Neural crest cell (in vitro differentiated cells): Measurements from ENCODE around the gene ATAD3B. TPM values are rescaled to one million over a fixed set of nuclear protein-coding genes. Genes with fewer than 3 reads are reported as not detected.
"Not testable (repeated sequence)": the region's sequence is repeated elsewhere in the genome, so short reads cannot be mapped to it uniquely, and the experiment has no call there.

Experiments used
- DNase-seq: peaks from one replicate; pipeline ENCODE4 v3.0.0; 2021; ENCODE audit warnings: low read depth, mixed read lengths, low spot score
- H3K27ac Mint-ChIP-seq: one replicate; pipeline ENCODE4 v1.8.0; 2021; ENCODE audit warnings: mild to moderate bottlenecking, mixed read lengths; ENCODE audit not compliant: unreplicated experiment
- H3K27me3 Mint-ChIP-seq: 2 replicates; pipeline ENCODE4 v1.8.0; 2021; ENCODE audit warnings: low read depth, mild to moderate bottlenecking, mixed read lengths
- H3K36me3 Mint-ChIP-seq: 2 replicates; pipeline ENCODE4 v1.8.0; 2021; ENCODE audit warnings: low read depth, mild to moderate bottlenecking, mixed read lengths
- H3K4me1 Mint-ChIP-seq: 2 replicates; pipeline ENCODE4 v1.8.0; 2021; ENCODE audit warnings: mixed read lengths
- H3K4me3 Mint-ChIP-seq: one replicate; pipeline ENCODE4 v1.8.0; 2021; ENCODE audit warnings: mild to moderate bottlenecking, mixed read lengths
- H3K9me3 Mint-ChIP-seq: 2 replicates; pipeline ENCODE4 v1.8.0; 2021; ENCODE audit warnings: mixed read lengths
- total RNA-seq: library from RNA; stranded (reverse); gene quantifications from 2 replicates; pipeline ENCODE4 v1.2.1, GENCODE V29; 2021
- TF ChIP-seq, protein P1 (sequence below): fragments of 200-600 bp; sonication (generic); conservative IDR thresholded peaks from 2 replicates; pipeline ENCODE4 v1.5.0; 2021; ENCODE audit warnings: antibody characterized with exemption, mild to moderate bottlenecking

Gene ATAD3B
- total RNA-seq, 1 donor from 2014 or later = 45.1 TPM

DNA sequence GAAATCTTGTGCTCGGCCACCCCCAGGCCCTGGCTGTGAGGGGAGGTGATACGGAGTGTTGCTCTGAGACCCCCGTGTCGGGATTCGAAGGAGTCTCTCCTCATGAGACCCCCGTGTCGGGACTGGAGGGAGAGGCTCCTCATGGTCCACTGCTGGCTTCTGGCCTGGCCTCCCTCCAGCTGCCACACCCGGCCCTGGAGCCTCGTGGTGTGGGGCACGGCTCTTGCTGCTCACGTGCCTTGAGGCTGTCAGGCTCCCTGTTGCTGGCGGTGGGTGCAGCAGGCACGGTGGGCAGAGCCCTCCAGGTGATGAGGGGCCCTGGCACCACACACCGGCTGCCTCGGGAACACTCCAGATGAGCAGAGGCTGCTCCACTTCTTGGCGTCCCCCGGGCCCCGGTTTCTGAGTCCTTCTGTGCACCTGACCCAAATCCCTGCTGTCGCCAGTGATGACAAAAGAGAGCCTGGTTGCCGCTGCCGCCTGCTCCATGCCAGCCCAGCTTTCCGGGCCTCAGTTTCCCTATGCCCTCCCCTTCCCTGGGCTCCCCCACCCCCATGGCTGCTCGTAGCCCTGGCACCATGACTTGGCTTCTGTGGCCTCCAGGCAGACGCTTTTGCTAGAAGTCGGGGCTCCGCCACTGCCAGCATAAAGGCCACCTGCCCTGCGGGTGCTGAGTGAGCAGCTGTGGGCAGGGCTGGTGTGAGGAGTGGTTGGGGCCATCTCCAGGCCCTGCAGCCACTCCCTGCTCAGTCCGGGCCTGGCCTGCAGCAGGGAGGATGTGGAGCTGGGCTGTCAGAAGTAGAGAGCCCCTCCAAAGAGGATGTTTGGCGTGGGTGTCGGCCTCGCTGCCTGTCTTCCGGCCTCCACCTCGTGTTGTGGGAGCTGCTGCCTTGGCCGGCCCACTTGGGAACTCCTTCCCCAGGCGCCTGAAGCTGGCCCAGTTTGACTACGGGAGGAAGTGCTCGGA, 57.0 kb downstream of the ATAD3B start:
- DNase-seq = no peak
- Mint-ChIP-seq H3K36me3 (peaks cover 18% of the 10 kb centered on the region), H3K9me3 (peaks cover 4% of the 10 kb centered on the region), H3K27ac (no peak overlapping the region), H3K27me3 (no peaks in the 10 kb centered on the region), H3K4me3 (no peak overlapping the region), H3K4me1 (no peaks in the 10 kb centered on the region)
- TF ChIP-seq, protein P1, sequence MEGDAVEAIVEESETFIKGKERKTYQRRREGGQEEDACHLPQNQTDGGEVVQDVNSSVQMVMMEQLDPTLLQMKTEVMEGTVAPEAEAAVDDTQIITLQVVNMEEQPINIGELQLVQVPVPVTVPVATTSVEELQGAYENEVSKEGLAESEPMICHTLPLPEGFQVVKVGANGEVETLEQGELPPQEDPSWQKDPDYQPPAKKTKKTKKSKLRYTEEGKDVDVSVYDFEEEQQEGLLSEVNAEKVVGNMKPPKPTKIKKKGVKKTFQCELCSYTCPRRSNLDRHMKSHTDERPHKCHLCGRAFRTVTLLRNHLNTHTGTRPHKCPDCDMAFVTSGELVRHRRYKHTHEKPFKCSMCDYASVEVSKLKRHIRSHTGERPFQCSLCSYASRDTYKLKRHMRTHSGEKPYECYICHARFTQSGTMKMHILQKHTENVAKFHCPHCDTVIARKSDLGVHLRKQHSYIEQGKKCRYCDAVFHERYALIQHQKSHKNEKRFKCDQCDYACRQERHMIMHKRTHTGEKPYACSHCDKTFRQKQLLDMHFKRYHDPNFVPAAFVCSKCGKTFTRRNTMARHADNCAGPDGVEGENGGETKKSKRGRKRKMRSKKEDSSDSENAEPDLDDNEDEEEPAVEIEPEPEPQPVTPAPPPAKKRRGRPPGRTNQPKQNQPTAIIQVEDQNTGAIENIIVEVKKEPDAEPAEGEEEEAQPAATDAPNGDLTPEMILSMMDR = no peak

DNA sequence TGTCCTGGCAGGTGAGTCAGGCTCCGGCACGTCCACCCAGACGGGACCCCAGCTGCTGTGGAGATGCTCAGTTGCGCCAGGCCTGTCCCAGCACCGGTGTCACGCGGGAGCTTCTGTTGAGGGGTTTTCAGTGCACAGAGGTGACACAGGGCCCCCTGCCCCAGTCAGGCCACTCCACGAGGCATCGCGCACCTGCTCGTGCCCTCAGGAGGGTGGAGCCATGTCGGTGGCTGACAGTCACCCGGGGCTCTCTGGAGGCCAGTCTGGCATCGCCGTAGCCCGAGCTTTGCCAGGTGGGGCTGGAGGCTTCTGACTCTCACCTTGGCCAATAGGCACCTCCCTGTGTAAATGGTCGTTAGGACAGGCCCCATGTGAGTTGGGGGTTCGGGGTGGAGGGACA, 57.8 kb downstream of the ATAD3B start:
- DNase-seq = no peak
- H3K4me3 Mint-ChIP-seq = no peak overlapping the region
- peaks cover 18% of the 10 kb centered on the region for H3K36me3 Mint-ChIP-seq
- no peak overlapping the region for H3K27ac Mint-ChIP-seq
- H3K27me3 Mint-ChIP-seq = no peaks in the 10 kb centered on the region
- TF ChIP-seq, protein P1 = no peak
- no peaks in the 10 kb centered on the region for H3K4me1 Mint-ChIP-seq
- H3K9me3 Mint-ChIP-seq = peaks cover 4% of the 10 kb centered on the region

DNA sequence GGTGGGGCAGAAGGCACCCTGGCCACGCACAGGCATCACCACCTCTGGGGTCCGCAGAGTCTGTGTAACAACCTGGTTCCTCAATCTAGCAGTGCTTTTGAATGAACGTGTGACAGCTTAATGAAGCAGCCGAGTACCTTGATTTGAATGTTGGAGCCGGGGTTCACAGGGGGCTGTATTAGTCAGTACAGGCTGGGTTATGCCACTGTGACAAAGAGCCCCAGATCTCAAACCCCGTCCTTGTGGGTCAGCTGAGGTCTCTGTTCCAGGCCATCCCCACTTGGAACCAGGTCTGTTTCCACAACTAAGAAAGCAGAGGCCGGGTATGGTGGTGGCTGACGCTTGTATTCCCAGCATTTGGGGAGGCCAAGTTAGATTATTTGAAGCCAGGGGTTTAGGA, 58.4 kb downstream of the ATAD3B start:
- Mint-ChIP-seq H3K4me3 (no peak overlapping the region), H3K27me3 (no peaks in the 10 kb centered on the region), H3K4me1 (no peaks in the 10 kb centered on the region), H3K36me3 (peaks cover 18% of the 10 kb centered on the region), H3K9me3 (peaks cover 4% of the 10 kb centered on the region), H3K27ac (no peak overlapping the region)
- TF ChIP-seq, protein P1 = no peak
- no peak for DNase-seq

DNA sequence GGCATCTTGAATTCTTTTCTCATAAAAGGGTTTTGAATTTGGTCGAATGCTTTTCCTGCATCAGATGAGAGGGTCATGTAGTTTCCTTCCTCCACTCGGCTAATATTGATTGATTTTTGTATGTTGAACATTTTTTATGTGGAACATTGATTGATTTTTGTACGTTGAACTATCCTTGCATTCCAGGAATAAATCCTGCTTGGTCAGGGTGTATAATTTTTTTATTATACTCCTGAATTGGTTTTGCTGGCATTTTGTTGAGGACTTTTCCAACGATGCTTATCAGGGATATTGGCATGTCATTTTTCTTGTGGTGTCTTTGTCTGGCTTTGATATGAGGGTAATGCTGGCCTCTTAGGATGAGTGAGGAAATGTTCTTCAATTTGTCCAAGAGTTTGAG, 60.4 kb downstream of the ATAD3B start:
- H3K27ac Mint-ChIP-seq = no peak overlapping the region
- peaks cover 4% of the 10 kb centered on the region for H3K9me3 Mint-ChIP-seq
- TF ChIP-seq, protein P1 = no peak
- H3K4me3 Mint-ChIP-seq = no peak overlapping the region
- no peaks in the 10 kb centered on the region for H3K4me1 Mint-ChIP-seq
- DNase-seq = no peak
- H3K36me3 Mint-ChIP-seq = peaks cover 18% of the 10 kb centered on the region
- no peaks in the 10 kb centered on the region for H3K27me3 Mint-ChIP-seq

DNA sequence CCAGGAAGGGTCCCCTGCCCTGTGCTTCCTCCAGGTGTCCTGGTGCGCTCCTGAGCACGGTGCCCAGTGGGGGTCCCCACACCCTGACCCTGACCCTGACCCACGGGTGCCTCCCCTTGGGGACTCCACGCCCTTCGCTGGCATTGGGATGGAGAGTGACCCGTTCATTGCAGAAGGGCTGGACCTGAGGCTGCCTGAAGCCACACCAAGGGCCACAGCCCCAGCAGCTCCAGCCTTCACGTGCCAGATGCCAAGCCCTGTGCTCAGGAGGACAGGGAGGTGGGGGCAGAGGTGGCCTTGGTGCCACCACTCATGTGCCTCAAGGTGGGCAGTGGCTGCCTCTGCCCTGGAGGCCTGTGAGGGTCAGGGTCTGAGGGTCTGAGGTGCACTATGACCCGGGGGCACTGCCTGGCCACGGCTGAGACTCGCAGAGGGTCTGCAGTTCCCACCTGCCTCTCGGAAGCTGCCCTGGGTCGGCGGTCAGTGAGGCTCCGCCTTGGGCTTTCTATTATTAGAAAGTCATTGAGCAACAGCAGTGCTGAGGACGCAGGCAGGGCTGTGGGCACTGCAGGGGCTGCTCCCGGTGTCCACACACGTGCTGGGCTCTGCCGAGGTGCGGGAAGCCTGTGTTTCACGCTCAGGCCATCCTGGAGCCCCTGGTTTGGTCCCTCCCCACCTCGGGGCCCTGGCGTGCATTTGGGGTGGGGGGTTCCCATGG, 61.8 kb downstream of the ATAD3B start:
- H3K36me3 Mint-ChIP-seq = peaks cover 20% of the 10 kb centered on the region
- not testable (repeated sequence) for H3K9me3 Mint-ChIP-seq, H3K27me3 Mint-ChIP-seq, H3K4me1 Mint-ChIP-seq, H3K27ac Mint-ChIP-seq, DNase-seq, H3K4me3 Mint-ChIP-seq

DNA sequence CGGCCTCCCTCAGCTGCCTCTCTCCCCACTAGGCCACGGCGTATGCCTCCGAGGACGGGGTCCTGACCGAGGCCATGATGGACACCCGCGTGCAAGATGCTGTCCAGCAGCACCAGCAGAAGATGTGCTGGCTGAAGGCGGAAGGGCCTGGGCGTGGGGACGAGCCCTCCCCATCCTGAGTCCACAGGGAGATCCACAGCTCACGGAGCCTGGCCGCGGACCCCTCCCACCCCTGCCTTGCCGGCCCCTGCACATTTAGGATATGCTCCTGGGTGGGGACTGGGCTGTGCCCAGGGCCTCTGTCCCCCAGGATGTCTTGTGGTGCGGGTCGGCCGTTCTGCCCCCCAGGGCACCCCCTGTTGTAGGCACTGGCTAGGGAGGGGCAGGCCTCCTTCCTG, 62.3 kb downstream of the ATAD3B start:
- H3K4me3 Mint-ChIP-seq, H3K9me3 Mint-ChIP-seq, DNase-seq, H3K27ac Mint-ChIP-seq, H3K27me3 Mint-ChIP-seq, H3K4me1 Mint-ChIP-seq: not testable (repeated sequence)
- peaks cover 20% of the 10 kb centered on the region for H3K36me3 Mint-ChIP-seq
